ENCODE results near the gene CSMD2.

Gene CSMD2

GRCh38 chr1:33899746-33900145, 265.3 kb downstream of the CSMD2 start:
- no peak for DNase-seq (ENCODE audit: low read depth)

GRCh38 chr1:33898881-33899280, 266.1 kb downstream of the CSMD2 start:
- no peak for DNase-seq (ENCODE audit: low read depth)

- DNase-seq (ENCODE audit: low read depth), result no peak
Observed at GRCh38 chr1:33898406-33898805, 266.6 kb downstream of the CSMD2 start.

- DNase-seq (ENCODE audit: low read depth), result no peak
Observed at GRCh38 chr1:33897092-33897725, 267.8 kb downstream of the CSMD2 start.

GRCh38 chr1:33895976-33896375, 269.1 kb downstream of the CSMD2 start:
- no peak for DNase-seq (ENCODE audit: low read depth)

- no peak for DNase-seq (ENCODE audit: low read depth)
Observed at GRCh38 chr1:33895396-33895795, 269.6 kb downstream of the CSMD2 start.

- no peak for DNase-seq (ENCODE audit: low read depth)
Observed at GRCh38 chr1:33893147-33893830, 271.7 kb downstream of the CSMD2 start.

- DNase-seq (ENCODE audit: low read depth), result no peak
Observed at GRCh38 chr1:33886496-33886895, 278.5 kb downstream of the CSMD2 start.

GRCh38 chr1:33880305-33880704, 284.7 kb downstream of the CSMD2 start:
- DNase-seq (ENCODE audit: low read depth), result no peak

- no peak for DNase-seq (ENCODE audit: low read depth)
Observed at GRCh38 chr1:33878392-33878791, 286.6 kb downstream of the CSMD2 start.

GRCh38 chr1:33876970-33877650, 287.9 kb downstream of the CSMD2 start:
- DNase-seq (ENCODE audit: low read depth), result no peak

GRCh38 chr1:33875862-33876261, 289.2 kb downstream of the CSMD2 start:
- DNase-seq (ENCODE audit: low read depth), result no peak

- DNase-seq (ENCODE audit: low read depth), result no peak
Observed at GRCh38 chr1:33874636-33875035, 290.4 kb downstream of the CSMD2 start.

- DNase-seq (ENCODE audit: low read depth), result no peak
Observed at GRCh38 chr1:33872683-33873082, 292.3 kb downstream of the CSMD2 start.

GRCh38 chr1:33872275-33872674, 292.8 kb downstream of the CSMD2 start:
- DNase-seq (ENCODE audit: low read depth), result no peak

- no peak for DNase-seq (ENCODE audit: low read depth)
Observed at GRCh38 chr1:33867684-33868083, 297.3 kb downstream of the CSMD2 start.

- no peak for DNase-seq (ENCODE audit: low read depth)
Observed at GRCh38 chr1:33866281-33866680, 298.7 kb downstream of the CSMD2 start.

GRCh38 chr1:33864460-33865389, 300.3 kb downstream of the CSMD2 start:
- no peak for DNase-seq (ENCODE audit: low read depth)

- DNase-seq (ENCODE audit: low read depth), result no peak
Observed at GRCh38 chr1:33863779-33864178, 301.3 kb downstream of the CSMD2 start, which contains the start of gene HMGB4. Gene HMGB4 (plus strand): TSS chr1:33864079. CDS start chr1:33864192, 113 bp downstream.

- no peak for DNase-seq (ENCODE audit: low read depth)
Observed at GRCh38 chr1:33860671-33861070, 304.4 kb downstream of the CSMD2 start.

GRCh38 chr1:33854091-33854490, 310.9 kb downstream of the CSMD2 start:
- DNase-seq (ENCODE audit: low read depth), result no peak

- no peak for DNase-seq (ENCODE audit: low read depth)
Observed at GRCh38 chr1:33853431-33853830, 311.6 kb downstream of the CSMD2 start.

All from activated T-cell treated with anti-CD3 and anti-CD28 coated beads for 24 hours (primary cell).